HCT116 (cell line): Measurements from ENCODE around the gene CFAP58. TPM values are rescaled to one million over a fixed set of nuclear protein-coding genes. Genes with fewer than 3 reads are reported as not detected.

Experiments
- ATAC-seq: fragments of 200-7000 bp; cut with Tn5 transposase; 2 replicates; pipeline ENCODE4 v1.9.1; 2020; ENCODE audit warnings: mild to moderate bottlenecking, moderate library complexity
- BruUV-seq: library from RNA; stranded (reverse); fragments of 400-500 nt; replicated peaks from 2 replicates; lab custom pipeline; 2021; lab: Mats Ljungman, UMichigan
- CTCF ChIA-PET: fragments of 300-600 bp; sonication (Branson Sonifier 250); formaldehyde crosslinking; loops from one replicate; lab custom pipeline; 2021; ENCODE audit warnings: antibody characterized with exemption; lab: Charles Lee
- POLR2A ChIA-PET: fragments of 300-600, 350-600 bp; sonication (Branson Sonifier 250); formaldehyde crosslinking; loops from one replicate; lab custom pipeline; 2021; ENCODE audit warnings: antibody characterized with exemption; lab: Charles Lee
- RAD21 ChIA-PET, 2 experiments: fragments of 300-600 bp; sonication (Branson Sonifier 250); formaldehyde crosslinking; loops; one replicate each; lab custom pipeline; 2023; ENCODE audit warnings: low total read pairs in 2 of 2; ENCODE audit not compliant: uncharacterized antibody in 2 of 2, unreplicated experiment in 2 of 2, low non-redundant PET in 1 of 2; lab: Charles Lee
- DNase-seq: peaks from one replicate; pipeline ENCODE4 v3.0.0-alpha.2; 2010; ENCODE audit warnings: low read depth, low spot score
- H2AFZ ChIP-seq: fragments of 200-600 bp; shearing (Covaris generic), sonication (generic); 2 replicates; pipeline ENCODE4 v1.6.1; 2017; ENCODE audit warnings: low read depth, mixed run types, mixed read lengths, antibody characterized with exemption, low read length; ENCODE audit not compliant: poor library complexity, severe bottlenecking
- H3K27ac ChIP-seq: 2 replicates; pipeline ENCODE4 v1.5.1; 2012; ENCODE audit warnings: low read depth, low read length
- H3K27me3 ChIP-seq: fragments of 200-600 bp; sonication (generic); 2 replicates; pipeline ENCODE4 v1.6.1; 2016; ENCODE audit warnings: mixed run types, low read length, mixed read lengths; ENCODE audit not compliant: insufficient read depth
- H3K36me3 ChIP-seq, 2 experiments: fragments of 200-500 bp in 1 of 2; fragments of 200-600 bp in 1 of 2; sonication (Bioruptor generic) in 1 of 2; sonication (generic) in 1 of 2; 2 replicates each; pipeline versions ENCODE4 v1.5.1 to v1.6.1; 2014 to 2016; ENCODE audit warnings: low read length in 2 of 2, inconsistent platforms in 1 of 2, mixed read lengths in 1 of 2, mixed run types in 1 of 2; ENCODE audit not compliant: insufficient read depth in 2 of 2, control insufficient read depth in 1 of 2
- H3K4me1 ChIP-seq, 2 experiments: fragments of 200-600 bp in 1 of 2; sonication (generic) in 1 of 2; 2 replicates each; pipeline versions ENCODE4 v1.5.1 to v1.6.1; 2012 to 2017; ENCODE audit warnings: low read length in 2 of 2, inconsistent platforms in 1 of 2, mild to moderate bottlenecking in 1 of 2, mixed read lengths in 1 of 2, mixed run types in 1 of 2, moderate library complexity in 1 of 2; ENCODE audit not compliant: insufficient read depth in 2 of 2, control insufficient read depth in 1 of 2
- H3K4me2 ChIP-seq: fragments of 200-600 bp; sonication (generic); 2 replicates; pipeline ENCODE4 v1.6.1; 2017; ENCODE audit warnings: mixed run types, low read length, mixed read lengths
- H3K4me3 ChIP-seq, 2 experiments: fragments of 200-600 bp in 1 of 2; sonication (generic) in 1 of 2; replicated peaks in 1 of 2; 2 replicates each; pipeline ENCODE4 v1.5.1; 2011 to 2016; ENCODE audit warnings: low read length in 2 of 2, control low read depth in 1 of 2, low read depth in 1 of 2, mild to moderate bottlenecking in 1 of 2, mixed read lengths in 1 of 2, mixed run types in 1 of 2
- H3K79me2 ChIP-seq: fragments of 200-600 bp; sonication (generic); 2 replicates; pipeline ENCODE4 v1.6.1; 2017; ENCODE audit warnings: mild to moderate bottlenecking, mixed run types, low read length, moderate library complexity, mixed read lengths; ENCODE audit not compliant: insufficient read depth
- H3K9ac ChIP-seq: fragments of 200-600 bp; sonication (generic); 2 replicates; pipeline ENCODE4 v1.6.1; 2016; ENCODE audit warnings: low read length, mixed read lengths
- H3K9me2 ChIP-seq: fragments of 200-600 bp; sonication (generic), shearing (Covaris generic); 2 replicates; pipeline ENCODE4 v1.6.1; 2017; ENCODE audit warnings: mixed run types, mild to moderate bottlenecking, moderate library complexity; ENCODE audit not compliant: insufficient read depth
- H3K9me3 ChIP-seq, 2 experiments: fragments of 200-500 bp in 1 of 2; fragments of 200-600 bp in 1 of 2; sonication (Bioruptor generic) in 1 of 2; sonication (generic) in 1 of 2; 2 replicates each; pipeline ENCODE4 v1.6.1; 2014 to 2017; ENCODE audit warnings: low read length in 2 of 2, mixed read lengths in 2 of 2, inconsistent platforms in 1 of 2, low read depth in 1 of 2, mild to moderate bottlenecking in 1 of 2, mixed run types in 1 of 2, moderate library complexity in 1 of 2; ENCODE audit not compliant: control insufficient read depth in 1 of 2, insufficient read depth in 1 of 2
- H4K20me1 ChIP-seq: fragments of 200-600 bp; sonication (generic), shearing (Covaris generic); 2 replicates; pipeline ENCODE4 v1.6.1; 2017; ENCODE audit warnings: mixed run types, mild to moderate bottlenecking, moderate library complexity; ENCODE audit not compliant: insufficient read depth
- CBX3 ChIP-seq: IDR thresholded peaks from 2 replicates; pipeline ENCODE4 v1.6.1; 2012; ENCODE audit warnings: low read depth
- CEBPB ChIP-seq: IDR thresholded peaks from 2 replicates; pipeline ENCODE4 v1.6.1; 2012; ENCODE audit warnings: low read depth
- FOSL1 ChIP-seq: IDR thresholded peaks from 2 replicates; pipeline ENCODE4 v1.6.1; 2012; ENCODE audit warnings: low read depth
- POLR2AphosphoS5 ChIP-seq: IDR thresholded peaks from 2 replicates; pipeline ENCODE4 v1.6.1; 2011; ENCODE audit warnings: mild to moderate bottlenecking, low read depth, low read length, moderate library complexity
- RAD21 ChIP-seq: IDR thresholded peaks from 2 replicates; pipeline ENCODE4 v1.6.1; 2012; ENCODE audit warnings: low read depth, mild to moderate bottlenecking
- SIN3A ChIP-seq: IDR thresholded peaks from 2 replicates; pipeline ENCODE4 v1.6.1; 2012; ENCODE audit warnings: low read depth
- SRF ChIP-seq: IDR thresholded peaks from 2 replicates; pipeline ENCODE4 v1.6.1; 2012; ENCODE audit warnings: low read depth
- TCF7L2 ChIP-seq: IDR thresholded peaks from 2 replicates; pipeline ENCODE4 v1.7.0; 2011; ENCODE audit warnings: borderline replicate concordance, inconsistent platforms; ENCODE audit not compliant: insufficient read depth, insufficient read length; ENCODE audit errors: extremely low read depth
- ZNF274 ChIP-seq: fragments of 200-500 bp; sonication (Bioruptor generic); IDR thresholded peaks from 2 replicates; pipeline ENCODE4 v1.6.1; 2014; ENCODE audit warnings: mild to moderate bottlenecking, low read depth, low read length, inconsistent platforms
- intact Hi-C: fragments of 100-400 bp; cut with micrococcal nuclease; formaldehyde crosslinking; loops from 2 replicates; pipeline ENCODE4 v1.10.0; 2022
- total RNA-seq: library from RNA; stranded (reverse); gene quantifications from one replicate; pipeline ENCODE4 v1.2.1, GENCODE V29; 2021; ENCODE audit not compliant: unreplicated experiment
- TF ChIP-seq, protein P1 (sequence below): IDR thresholded peaks from 2 replicates; pipeline ENCODE4 v1.6.1; 2012
- TF ChIP-seq, protein P2 (sequence below): IDR thresholded peaks from 2 replicates; pipeline ENCODE4 v1.6.1; 2012; ENCODE audit warnings: low read depth
- TF ChIP-seq, protein P3 (sequence below): IDR thresholded peaks from 2 replicates; pipeline ENCODE4 v1.6.1; 2012
- TF ChIP-seq, protein P4 (sequence below): IDR thresholded peaks from 2 replicates; pipeline ENCODE4 v1.6.1; 2011; ENCODE audit warnings: mild to moderate bottlenecking, low read length, moderate library complexity; ENCODE audit not compliant: insufficient replicate concordance; ENCODE audit errors: extremely low read depth
- TF ChIP-seq, protein P5 (sequence below), 3 experiments: fragments of 200-600 bp in 1 of 3; sonication (generic) in 1 of 3; IDR thresholded peaks in 2 of 3; conservative IDR thresholded peaks in 1 of 3; 2 replicates each; pipeline ENCODE4 v1.5.1; 2012 to 2017; ENCODE audit warnings: low read depth in 2 of 3, low read length in 2 of 3, antibody characterized with exemption in 1 of 3, borderline replicate concordance in 1 of 3, control low read depth in 1 of 3, mild to moderate bottlenecking in 1 of 3, mixed read lengths in 1 of 3, mixed run types in 1 of 3, moderate library complexity in 1 of 3; ENCODE audit not compliant: insufficient read depth in 1 of 3

The CFAP58 gene
- total RNA-seq, 1 experiment from 2014 or later, result 0.91 TPM

DNA sequence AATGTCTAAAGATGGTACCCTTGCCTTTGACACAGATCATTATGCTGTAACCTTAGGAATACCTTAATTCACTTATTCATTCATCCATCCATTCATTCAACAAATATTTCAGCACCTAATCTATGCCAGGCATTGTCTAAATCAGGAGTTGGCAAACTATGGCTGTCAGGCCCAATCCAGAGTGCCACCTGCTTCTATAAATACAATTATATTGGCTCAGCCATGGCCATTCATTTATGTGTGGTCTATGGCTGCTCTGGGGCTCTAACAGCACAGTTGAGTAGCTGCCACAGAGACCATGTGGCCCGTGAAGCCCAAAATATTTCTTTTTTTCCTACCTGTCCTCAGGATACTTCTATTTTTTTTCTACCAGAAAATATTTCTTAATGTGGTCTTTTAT, 9.4 kb upstream of the CFAP58 start:
- ChIA-PET RAD21 (no interaction called here), POLR2A (no interaction called here), CTCF (no interaction called here)
- no peak overlapping the region for H2AFZ ChIP-seq
- no peak for DNase-seq
- H3K4me1 ChIP-seq, result peaks cover 11 to 13% of the 10 kb centered on the region in 2 experiments
- no peaks in the 10 kb centered on the region for H3K79me2 ChIP-seq
- intact Hi-C loops, result no loop called here
- H3K4me2 ChIP-seq, result no peak overlapping the region
- no peaks in the 10 kb centered on the region for H3K9me2 ChIP-seq
- H3K36me3 ChIP-seq, result no peaks in the 10 kb centered on the region
- no peak for ATAC-seq
- no peak overlapping the region for H3K9ac ChIP-seq
- H3K9me3 ChIP-seq, result no peaks in the 10 kb centered on the region
- H3K27ac ChIP-seq, result no peak overlapping the region
- BruUV-seq, result no TSS peak
- H4K20me1 ChIP-seq, result no peaks in the 10 kb centered on the region
- TF ChIP-seq FOSL1, result no peak
- TF ChIP-seq RAD21, result no peak
- TF ChIP-seq CEBPB, result no peak
- TF ChIP-seq, protein P1, sequence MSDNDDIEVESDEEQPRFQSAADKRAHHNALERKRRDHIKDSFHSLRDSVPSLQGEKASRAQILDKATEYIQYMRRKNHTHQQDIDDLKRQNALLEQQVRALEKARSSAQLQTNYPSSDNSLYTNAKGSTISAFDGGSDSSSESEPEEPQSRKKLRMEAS, result no peak
- TF ChIP-seq, protein P2, sequence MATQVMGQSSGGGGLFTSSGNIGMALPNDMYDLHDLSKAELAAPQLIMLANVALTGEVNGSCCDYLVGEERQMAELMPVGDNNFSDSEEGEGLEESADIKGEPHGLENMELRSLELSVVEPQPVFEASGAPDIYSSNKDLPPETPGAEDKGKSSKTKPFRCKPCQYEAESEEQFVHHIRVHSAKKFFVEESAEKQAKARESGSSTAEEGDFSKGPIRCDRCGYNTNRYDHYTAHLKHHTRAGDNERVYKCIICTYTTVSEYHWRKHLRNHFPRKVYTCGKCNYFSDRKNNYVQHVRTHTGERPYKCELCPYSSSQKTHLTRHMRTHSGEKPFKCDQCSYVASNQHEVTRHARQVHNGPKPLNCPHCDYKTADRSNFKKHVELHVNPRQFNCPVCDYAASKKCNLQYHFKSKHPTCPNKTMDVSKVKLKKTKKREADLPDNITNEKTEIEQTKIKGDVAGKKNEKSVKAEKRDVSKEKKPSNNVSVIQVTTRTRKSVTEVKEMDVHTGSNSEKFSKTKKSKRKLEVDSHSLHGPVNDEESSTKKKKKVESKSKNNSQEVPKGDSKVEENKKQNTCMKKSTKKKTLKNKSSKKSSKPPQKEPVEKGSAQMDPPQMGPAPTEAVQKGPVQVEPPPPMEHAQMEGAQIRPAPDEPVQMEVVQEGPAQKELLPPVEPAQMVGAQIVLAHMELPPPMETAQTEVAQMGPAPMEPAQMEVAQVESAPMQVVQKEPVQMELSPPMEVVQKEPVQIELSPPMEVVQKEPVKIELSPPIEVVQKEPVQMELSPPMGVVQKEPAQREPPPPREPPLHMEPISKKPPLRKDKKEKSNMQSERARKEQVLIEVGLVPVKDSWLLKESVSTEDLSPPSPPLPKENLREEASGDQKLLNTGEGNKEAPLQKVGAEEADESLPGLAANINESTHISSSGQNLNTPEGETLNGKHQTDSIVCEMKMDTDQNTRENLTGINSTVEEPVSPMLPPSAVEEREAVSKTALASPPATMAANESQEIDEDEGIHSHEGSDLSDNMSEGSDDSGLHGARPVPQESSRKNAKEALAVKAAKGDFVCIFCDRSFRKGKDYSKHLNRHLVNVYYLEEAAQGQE, result no peak
- no peak for TF ChIP-seq TCF7L2
- TF ChIP-seq ZNF274, result no peak
- TF ChIP-seq SRF, result no peak
- TF ChIP-seq, protein P3, sequence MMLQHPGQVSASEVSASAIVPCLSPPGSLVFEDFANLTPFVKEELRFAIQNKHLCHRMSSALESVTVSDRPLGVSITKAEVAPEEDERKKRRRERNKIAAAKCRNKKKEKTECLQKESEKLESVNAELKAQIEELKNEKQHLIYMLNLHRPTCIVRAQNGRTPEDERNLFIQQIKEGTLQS, result no peak
- no peak for TF ChIP-seq CBX3
- no peak for TF ChIP-seq SIN3A
- no peak for TF ChIP-seq POLR2AphosphoS5
- TF ChIP-seq, protein P4, sequence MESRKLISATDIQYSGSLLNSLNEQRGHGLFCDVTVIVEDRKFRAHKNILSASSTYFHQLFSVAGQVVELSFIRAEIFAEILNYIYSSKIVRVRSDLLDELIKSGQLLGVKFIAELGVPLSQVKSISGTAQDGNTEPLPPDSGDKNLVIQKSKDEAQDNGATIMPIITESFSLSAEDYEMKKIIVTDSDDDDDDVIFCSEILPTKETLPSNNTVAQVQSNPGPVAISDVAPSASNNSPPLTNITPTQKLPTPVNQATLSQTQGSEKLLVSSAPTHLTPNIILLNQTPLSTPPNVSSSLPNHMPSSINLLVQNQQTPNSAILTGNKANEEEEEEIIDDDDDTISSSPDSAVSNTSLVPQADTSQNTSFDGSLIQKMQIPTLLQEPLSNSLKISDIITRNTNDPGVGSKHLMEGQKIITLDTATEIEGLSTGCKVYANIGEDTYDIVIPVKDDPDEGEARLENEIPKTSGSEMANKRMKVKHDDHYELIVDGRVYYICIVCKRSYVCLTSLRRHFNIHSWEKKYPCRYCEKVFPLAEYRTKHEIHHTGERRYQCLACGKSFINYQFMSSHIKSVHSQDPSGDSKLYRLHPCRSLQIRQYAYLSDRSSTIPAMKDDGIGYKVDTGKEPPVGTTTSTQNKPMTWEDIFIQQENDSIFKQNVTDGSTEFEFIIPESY, result no peak
- TF ChIP-seq, protein P5, sequence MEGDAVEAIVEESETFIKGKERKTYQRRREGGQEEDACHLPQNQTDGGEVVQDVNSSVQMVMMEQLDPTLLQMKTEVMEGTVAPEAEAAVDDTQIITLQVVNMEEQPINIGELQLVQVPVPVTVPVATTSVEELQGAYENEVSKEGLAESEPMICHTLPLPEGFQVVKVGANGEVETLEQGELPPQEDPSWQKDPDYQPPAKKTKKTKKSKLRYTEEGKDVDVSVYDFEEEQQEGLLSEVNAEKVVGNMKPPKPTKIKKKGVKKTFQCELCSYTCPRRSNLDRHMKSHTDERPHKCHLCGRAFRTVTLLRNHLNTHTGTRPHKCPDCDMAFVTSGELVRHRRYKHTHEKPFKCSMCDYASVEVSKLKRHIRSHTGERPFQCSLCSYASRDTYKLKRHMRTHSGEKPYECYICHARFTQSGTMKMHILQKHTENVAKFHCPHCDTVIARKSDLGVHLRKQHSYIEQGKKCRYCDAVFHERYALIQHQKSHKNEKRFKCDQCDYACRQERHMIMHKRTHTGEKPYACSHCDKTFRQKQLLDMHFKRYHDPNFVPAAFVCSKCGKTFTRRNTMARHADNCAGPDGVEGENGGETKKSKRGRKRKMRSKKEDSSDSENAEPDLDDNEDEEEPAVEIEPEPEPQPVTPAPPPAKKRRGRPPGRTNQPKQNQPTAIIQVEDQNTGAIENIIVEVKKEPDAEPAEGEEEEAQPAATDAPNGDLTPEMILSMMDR (IDR thresholded peaks at IDR 0.05 in 2 of 3, conservative IDR thresholded peaks at IDR 0.05 in 1 of 3; ENCODE audit: borderline replicate concordance in 1 of 3, insufficient read depth in 1 of 3, low read depth in 2 of 3, low read length in 2 of 3), result no peak
- H3K27me3 ChIP-seq, result no peaks in the 10 kb centered on the region
- H3K4me3 ChIP-seq, result no peak overlapping the region
